Measurements from ENCODE around the gene TRAF2. TPM values are rescaled to one million over a fixed set of nuclear protein-coding genes. Genes with fewer than 3 reads are reported as not detected.

TRAF2 gene
- total and polyA plus RNA-seq, 2 of the 8 experiments (the other 6 are each of a cell fraction or from before 2014, with no cell fraction given) = 26.9 to 50.2 TPM

DNA sequence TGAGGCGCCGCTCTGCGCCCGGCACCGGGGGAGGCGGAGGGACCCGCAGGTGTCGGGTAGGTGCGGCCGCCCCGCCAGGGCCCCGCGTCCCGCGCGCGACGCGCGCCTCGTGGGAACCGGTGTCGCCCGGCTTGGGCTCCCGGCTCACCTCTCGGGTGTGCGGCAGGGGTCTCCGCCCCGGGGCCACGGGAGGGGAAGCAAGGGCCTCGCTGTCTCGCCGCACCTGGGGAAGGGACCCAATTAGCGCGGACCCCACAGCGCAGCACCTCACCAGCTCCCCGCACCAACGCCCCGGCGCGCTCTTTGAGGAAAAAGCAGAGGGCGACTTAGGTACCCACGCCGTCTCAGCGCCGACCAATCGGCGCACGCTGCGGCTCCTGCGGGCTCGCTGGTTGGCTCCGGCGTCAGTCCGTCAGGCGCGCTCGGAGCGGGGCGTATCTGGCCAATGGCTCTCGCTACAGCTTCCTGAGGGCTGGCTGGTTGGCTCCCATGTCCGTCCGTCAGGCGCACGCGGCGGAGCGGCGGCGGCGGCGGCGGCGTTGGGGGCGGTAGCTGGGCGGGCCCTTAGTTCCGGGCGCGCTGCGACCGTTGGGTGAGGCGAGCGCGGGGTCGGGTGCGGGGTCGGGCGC is at the start of gene TRAF2 (continued):
- TF ChIP-seq, protein P1, sequence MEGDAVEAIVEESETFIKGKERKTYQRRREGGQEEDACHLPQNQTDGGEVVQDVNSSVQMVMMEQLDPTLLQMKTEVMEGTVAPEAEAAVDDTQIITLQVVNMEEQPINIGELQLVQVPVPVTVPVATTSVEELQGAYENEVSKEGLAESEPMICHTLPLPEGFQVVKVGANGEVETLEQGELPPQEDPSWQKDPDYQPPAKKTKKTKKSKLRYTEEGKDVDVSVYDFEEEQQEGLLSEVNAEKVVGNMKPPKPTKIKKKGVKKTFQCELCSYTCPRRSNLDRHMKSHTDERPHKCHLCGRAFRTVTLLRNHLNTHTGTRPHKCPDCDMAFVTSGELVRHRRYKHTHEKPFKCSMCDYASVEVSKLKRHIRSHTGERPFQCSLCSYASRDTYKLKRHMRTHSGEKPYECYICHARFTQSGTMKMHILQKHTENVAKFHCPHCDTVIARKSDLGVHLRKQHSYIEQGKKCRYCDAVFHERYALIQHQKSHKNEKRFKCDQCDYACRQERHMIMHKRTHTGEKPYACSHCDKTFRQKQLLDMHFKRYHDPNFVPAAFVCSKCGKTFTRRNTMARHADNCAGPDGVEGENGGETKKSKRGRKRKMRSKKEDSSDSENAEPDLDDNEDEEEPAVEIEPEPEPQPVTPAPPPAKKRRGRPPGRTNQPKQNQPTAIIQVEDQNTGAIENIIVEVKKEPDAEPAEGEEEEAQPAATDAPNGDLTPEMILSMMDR (IDR thresholded peaks at IDR 0.05; ENCODE audit: control extremely low read depth in 1 of 3, insufficient read depth in 1 of 3, low read depth in 1 of 3, low read length in 3 of 3) = no peak
- TF ChIP-seq ASH2L (IDR thresholded peaks at IDR 0.05; ENCODE audit: low read length) (no peak), SP2 (IDR thresholded peaks at IDR 0.05; ENCODE audit: low read length) (peak; percentile 98), SP4 (IDR thresholded peaks at IDR 0.05; ENCODE audit: low read length) (no peak), EZH2 (IDR thresholded peaks at IDR 0.05; ENCODE audit: low read depth, low read length, severe bottlenecking) (no peak), JUND (IDR thresholded peaks at IDR 0.05; ENCODE audit: low read length) (no peak), TEAD4 (IDR thresholded peaks at IDR 0.05; ENCODE audit: low read depth, low read length) (no peak), GABPA (IDR thresholded peaks at IDR 0.05; ENCODE audit: borderline replicate concordance, insufficient read depth, low read length) (peak; percentile 19; the same call in 1 of the 2 replicates), CBX8 (IDR thresholded peaks at IDR 0.05; ENCODE audit: borderline replicate concordance, low read depth, low read length) (no peak), NANOG (IDR thresholded peaks at IDR 0.05; ENCODE audit: insufficient read depth, low read depth, low read length, poor library complexity, severe bottlenecking) (no peak), PHF8 (conservative IDR thresholded peaks at IDR 0.05; ENCODE audit: low read depth, low read length) (peak; percentile 85), CREB1 (IDR thresholded peaks at IDR 0.05) (peak; percentile 85), RAD21 (IDR thresholded peaks at IDR 0.05 in 1 of 2, conservative IDR thresholded peaks at IDR 0.05 in 1 of 2; ENCODE audit: low read depth in 2 of 2, low read length in 2 of 2) (no peak), CTBP2 (IDR thresholded peaks at IDR 0.05; ENCODE audit: borderline replicate concordance, insufficient read depth, insufficient read length, low read length) (no peak), FOSL1 (IDR thresholded peaks at IDR 0.05; ENCODE audit: insufficient read depth, low read depth, low read length) (no peak), POLR2A (IDR thresholded peaks at IDR 0.05; ENCODE audit: control extremely low read depth in 1 of 2, low read depth in 2 of 2, low read length in 2 of 2) (peak in 1 of 2 experiments; percentile 66; a peak in 1 of 3 replicates)
- TF ChIP-seq, protein P2, sequence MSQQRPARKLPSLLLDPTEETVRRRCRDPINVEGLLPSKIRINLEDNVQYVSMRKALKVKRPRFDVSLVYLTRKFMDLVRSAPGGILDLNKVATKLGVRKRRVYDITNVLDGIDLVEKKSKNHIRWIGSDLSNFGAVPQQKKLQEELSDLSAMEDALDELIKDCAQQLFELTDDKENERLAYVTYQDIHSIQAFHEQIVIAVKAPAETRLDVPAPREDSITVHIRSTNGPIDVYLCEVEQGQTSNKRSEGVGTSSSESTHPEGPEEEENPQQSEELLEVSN (IDR thresholded peaks at IDR 0.05) = peak; percentile 35
- TF ChIP-seq, protein P3, sequence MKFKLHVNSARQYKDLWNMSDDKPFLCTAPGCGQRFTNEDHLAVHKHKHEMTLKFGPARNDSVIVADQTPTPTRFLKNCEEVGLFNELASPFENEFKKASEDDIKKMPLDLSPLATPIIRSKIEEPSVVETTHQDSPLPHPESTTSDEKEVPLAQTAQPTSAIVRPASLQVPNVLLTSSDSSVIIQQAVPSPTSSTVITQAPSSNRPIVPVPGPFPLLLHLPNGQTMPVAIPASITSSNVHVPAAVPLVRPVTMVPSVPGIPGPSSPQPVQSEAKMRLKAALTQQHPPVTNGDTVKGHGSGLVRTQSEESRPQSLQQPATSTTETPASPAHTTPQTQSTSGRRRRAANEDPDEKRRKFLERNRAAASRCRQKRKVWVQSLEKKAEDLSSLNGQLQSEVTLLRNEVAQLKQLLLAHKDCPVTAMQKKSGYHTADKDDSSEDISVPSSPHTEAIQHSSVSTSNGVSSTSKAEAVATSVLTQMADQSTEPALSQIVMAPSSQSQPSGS (IDR thresholded peaks at IDR 0.05; ENCODE audit: low read length) = no peak
- TF ChIP-seq, protein P4, sequence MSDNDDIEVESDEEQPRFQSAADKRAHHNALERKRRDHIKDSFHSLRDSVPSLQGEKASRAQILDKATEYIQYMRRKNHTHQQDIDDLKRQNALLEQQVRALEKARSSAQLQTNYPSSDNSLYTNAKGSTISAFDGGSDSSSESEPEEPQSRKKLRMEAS (IDR thresholded peaks at IDR 0.05) = peak; percentile 51; the same call in 1 of the 2 replicates

Data from H1 (cell line).